NCI-H2171 (cell line): ENCODE results near the gene MYLK2.
"Not testable (repeated sequence)": the region's sequence is repeated elsewhere in the genome, so short reads cannot be mapped to it uniquely, and the experiment has no call there.

ENCODE experiments used
- DNase-seq: peaks from one replicate; lab custom pipeline; 2025; lab: John Stamatoyannopoulos, UW

MYLK2 gene

DNA sequence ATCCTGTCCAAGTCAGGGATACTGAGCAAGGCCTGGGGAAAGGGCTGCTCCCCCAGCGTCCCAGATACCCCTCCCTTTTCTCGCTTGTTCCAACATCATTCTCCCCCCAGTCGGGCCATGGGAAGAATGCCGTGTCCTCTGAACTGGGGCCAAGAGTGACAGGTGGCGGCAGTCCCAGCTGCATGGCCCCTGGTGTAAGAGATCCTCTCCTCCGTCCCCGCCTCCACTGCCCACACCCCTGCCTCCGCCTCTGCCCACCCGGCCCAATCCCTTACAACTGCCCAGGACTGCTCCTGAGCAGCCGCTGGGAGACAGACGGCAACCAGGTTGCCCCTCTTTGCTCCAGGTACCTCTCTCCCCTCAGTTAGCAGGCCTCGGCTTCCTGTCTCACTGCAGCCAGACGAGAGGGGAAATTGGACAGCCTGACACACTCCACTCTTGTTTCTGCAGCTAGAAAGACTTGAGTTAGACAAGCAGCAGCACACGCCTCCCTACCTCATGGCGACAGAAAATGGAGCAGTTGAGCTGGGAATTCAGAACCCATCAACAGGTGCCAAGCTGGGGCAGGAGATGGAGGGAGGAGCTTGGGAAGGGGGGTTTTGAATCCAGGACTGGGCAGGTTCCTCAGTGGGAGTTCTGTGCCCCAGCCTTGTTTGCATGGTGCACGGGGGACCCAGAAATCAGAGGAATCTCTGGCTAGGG lies at the start of gene MYLK2:
Gene MYLK2 (plus strand): TSS at position 274 of the 702 bp plus-strand sequence. CDS start 225 bp downstream, at position 499.
- DNase-seq, result no peak

DNA sequence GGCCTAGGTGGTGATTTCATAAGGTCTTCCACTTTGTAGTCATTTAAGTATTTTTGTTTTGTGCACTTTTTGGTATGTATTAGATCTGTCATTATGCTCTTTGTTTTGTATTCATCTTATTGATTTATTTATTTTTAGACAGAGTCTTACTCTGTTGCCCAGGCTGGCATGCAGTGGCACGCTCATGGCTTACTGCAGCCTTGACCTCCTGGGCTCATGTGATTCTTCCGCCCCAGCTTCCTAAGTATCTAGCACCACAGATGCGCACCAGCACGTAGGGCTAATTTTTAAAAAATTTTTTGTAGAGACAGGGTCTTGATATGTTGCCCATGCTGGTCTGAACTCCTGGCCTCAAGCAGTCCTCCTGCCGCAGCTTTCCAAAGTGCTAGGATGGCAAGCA lies 49.5 kb upstream of the MYLK2 start:
- no peak for DNase-seq

GRCh38 chr20:31770243-31770642 lies 48.9 kb upstream of the MYLK2 start:
- DNase-seq, result no peak

DNA sequence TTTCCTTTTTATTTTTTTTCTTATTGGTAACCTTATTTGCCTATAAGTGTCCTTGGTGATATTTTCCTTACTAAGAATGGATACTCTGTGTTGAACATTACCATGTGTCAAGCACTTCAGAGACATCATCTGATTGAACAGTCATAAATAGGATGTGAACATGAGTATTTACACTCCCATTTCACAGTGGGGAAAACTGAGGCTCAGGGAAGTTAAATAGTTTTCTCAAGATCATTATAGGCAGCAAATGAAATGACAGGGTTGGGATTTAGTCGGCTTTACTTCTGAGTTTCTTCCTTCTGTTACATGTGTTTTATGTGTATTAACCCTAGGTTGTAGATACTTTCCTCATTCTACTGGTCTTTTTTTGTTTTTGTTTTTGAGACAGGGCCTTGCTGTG lies 44.7 kb upstream of the MYLK2 start:
- no peak for DNase-seq

GRCh38 chr20:31780839-31781238 lies 38.3 kb upstream of the MYLK2 start:
- no peak for DNase-seq

- DNase-seq, result no peak
These were observed 37.2 kb upstream of the MYLK2 start for GRCh38 chr20:31781945-31782344.

DNA sequence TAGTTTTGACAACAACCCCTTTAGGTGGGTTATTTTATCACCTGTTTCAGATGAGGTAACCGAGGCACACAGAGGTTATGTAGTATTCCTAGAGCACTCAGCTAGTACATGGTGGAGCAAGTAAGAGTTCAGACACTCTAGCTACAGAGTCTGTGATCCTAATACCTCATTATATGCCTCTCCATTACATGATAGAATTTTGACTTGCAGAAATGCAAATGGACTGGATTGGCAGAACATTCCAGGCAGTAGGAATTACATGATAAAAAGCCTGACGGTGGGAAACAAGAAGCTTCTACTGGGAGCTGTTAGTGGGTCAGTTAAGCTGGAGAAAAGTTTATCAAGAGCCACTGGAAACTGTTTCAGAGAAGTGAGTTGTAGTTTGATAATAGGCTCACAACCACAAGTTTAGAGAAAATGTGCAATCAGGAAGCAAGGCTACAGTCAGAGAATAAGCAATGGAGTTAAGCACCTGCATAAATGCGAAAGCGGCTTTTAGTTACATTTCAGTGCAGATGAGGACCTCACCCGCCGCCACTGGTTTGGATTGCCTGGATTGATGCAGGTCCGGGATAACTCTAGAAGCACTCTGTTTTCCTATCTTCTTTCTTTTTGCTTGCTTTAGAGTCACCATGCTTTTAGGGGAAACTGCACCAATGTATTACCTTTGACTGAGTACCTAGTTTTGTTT lies 34.7 kb upstream of the MYLK2 start:
- no peak for DNase-seq

DNA sequence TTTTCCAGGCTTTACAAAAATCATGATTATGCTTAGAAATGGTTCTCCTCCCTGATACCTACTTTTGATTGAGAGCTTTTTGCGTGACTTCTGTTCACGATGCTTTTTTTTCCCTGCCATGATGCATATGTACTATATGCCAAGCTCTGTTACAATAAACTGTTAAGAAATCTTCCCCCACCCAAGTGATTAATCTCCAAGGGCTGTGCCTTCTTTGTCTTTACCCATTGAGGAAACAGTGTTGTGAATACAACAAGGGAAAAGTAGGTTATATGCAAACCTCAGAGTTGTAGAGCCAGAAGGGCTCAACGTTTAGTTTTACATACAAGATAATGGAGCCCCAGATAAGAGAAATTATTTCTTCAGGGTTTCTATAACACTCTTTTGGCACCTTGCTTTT lies 34.1 kb upstream of the MYLK2 start:
- DNase-seq, result no peak

- no peak for DNase-seq
These were observed 30.6 kb upstream of the MYLK2 start for GRCh38 chr20:31788578-31788977.

DNA sequence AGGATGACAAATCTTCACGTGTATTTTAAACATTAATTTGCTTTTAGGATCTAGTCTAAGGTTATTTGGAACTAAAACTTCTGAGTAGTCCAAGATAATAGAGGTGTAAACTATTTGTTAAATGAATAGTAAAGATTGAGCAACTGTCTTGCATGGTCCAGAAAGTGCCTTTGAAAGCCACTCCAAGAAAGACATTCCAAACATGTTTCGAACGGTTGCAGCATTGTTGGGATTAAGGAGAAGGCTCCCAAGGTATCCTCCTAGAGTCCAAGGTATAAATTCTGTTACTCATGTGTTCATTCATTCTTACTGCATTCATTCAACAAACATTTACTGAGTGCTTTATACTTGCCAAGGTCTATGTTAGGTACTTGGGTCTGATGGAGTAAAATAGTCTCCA lies 28.8 kb upstream of the MYLK2 start:
- DNase-seq, result no peak

- no peak for DNase-seq
These were observed 21.8 kb upstream of the MYLK2 start for GRCh38 chr20:31797364-31797763.

- DNase-seq, result no peak
These were observed 17.6 kb upstream of the MYLK2 start for GRCh38 chr20:31801508-31801907.

GRCh38 chr20:31803552-31804291 lies 15.4 kb upstream of the MYLK2 start:
- no peak for DNase-seq

DNA sequence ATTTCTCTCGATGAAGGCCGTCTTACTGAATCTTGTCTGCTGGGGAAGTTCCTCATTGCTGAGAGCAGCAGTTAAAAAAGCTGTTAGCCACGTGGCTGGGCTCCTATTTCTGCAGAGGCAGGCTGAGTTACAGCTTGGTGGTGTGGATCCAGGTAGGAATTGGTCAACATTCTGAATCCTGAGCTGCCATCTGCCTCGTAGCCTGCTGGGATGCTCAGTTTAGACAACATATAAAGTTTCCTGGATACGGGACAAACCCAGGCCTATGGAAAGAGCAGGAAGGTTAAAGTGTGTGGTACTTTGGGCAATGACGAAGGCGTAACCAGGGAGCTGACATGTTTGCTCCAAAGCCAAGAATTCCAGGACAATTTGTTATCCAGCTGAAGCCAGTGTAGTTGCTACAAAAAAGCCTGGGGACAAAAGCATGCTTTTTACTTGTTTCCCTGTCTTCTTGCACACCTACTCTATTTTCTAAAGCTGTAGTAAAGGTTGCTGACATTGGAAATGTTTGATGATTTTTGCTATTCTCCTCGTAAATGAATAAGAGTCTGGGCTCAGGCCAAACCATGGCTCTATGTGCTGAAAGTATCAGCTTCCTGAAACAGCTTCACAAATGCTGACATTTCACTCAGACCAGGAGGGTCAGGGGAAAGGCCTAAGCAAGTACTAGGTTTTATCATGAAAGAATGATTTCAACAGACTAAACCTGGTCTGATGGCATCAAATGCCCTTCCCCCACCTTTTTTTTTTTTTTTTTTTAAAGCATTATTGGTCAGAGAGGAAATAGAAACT lies 12.4 kb upstream of the MYLK2 start:
- no peak for DNase-seq

- DNase-seq, result no peak
These were observed 10.7 kb upstream of the MYLK2 start for GRCh38 chr20:31808481-31808880.

GRCh38 chr20:31809661-31810060 lies 9.5 kb upstream of the MYLK2 start:
- no peak for DNase-seq

DNA sequence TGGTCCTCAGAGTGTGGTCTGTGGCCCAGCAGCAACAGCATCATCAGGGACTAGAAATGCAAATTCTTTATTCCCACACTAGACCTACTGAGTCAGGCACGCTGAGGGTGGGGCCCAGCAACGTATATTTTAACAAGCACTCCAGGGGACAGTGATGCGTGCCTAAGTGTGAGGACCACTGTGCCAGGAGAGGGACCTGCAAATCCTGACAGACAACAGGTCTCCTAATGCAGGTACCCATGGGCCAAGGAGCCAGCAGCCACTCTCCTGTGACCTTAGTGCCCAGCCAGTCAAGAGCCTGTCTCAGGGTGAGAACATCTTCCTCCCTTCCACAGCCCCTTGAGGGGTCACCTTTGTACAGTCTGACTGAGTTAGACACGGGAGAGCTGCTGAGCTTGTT lies 8.0 kb upstream of the MYLK2 start:
- DNase-seq, result no peak

- DNase-seq, result no peak
These were observed 7.1 kb upstream of the MYLK2 start for GRCh38 chr20:31811796-31812728.

GRCh38 chr20:31813611-31814010 lies 5.5 kb upstream of the MYLK2 start:
- DNase-seq, result no peak

DNA sequence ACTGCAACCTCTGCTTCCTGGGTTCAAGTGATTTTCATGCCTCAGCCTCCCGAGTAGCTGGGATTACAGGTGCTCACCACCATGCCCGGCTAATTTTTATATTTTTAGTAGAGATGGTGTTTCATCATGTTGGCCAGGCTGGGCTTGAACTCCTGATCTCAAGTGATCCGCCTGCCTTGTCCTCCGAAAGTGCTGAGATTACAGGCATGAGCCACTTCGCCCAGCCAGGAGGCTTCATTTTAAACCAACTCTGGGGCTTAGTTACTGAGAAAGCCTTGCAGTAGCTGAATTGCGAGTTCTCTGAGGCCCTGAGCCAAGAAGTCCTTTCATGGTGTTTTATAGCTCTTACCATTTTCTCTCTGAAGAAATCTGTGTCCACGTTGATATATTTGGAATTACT lies 5.0 kb upstream of the MYLK2 start:
- not testable (repeated sequence) for DNase-seq
